Measurements from ENCODE around the gene ANKS1B.

The ANKS1B gene

GRCh38 chr12:98909746-98910145 is 1075.0 kb downstream of the ANKS1B start:
- in situ Hi-C loops (cut with MboI; ENCODE audit: low sequenced_read_pairs): no loop called here

DNA sequence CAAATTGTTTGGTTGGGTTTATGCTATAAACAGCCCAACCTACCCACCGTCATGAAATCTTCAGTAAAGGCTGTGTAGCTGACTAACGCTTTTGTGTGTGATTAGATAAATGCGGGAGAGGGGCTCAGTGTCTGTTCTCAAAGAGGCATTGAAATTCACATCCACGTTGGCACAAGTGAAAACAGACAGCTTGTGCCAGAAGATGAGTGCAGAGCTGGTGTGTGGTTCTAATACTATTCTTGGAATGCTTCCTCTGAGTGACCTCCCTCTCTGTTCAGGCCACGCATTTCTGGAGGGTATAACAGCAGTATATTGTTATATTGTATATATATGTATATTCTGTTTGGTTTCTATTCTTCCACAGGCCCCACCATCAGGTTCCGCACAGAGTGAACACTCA is 1075.9 kb downstream of the ANKS1B start:
- in situ Hi-C loops (cut with MboI; ENCODE audit: low sequenced_read_pairs): no loop called here

- in situ Hi-C loops (cut with MboI; ENCODE audit: low sequenced_read_pairs): no loop called here
Measured at GRCh38 chr12:98903875-98904274, 1080.9 kb downstream of the ANKS1B start.

- in situ Hi-C loops (cut with MboI; ENCODE audit: low sequenced_read_pairs): no loop called here
Measured at GRCh38 chr12:98901189-98901588, 1083.5 kb downstream of the ANKS1B start.

- in situ Hi-C loops (cut with MboI; ENCODE audit: low sequenced_read_pairs): no loop called here
Measured at GRCh38 chr12:98896938-98897337, 1087.8 kb downstream of the ANKS1B start.

DNA sequence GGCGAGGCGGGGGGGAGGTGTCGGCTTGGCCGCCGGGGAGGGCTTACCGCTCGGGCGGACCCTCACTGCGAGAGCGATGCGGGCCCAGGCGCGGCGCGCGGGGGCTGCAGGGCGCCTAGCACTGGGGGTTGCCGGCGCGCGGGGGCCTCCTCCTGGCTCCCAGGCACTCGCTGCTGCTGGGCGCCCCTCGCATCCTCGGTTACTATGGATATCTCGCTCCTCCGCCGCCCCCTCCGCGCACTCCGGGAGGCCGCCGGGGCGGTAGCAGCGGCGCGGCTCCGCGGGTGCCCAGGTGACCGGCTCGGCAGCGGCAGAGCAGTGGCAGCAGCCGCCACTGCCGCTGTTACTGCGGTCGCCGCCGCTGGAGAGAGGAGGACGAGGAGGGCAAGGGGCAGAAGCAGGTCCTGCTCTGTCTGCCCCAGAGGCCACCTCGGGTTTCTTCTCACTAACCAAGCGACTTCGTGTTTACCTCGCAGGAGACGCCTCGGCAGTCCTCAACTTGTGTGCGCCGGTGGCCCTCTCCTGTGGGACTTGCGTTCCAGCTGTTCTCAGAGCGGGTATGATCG is 1089.6 kb downstream of the ANKS1B start:
- in situ Hi-C loops (cut with MboI; ENCODE audit: low sequenced_read_pairs): no loop called here

DNA sequence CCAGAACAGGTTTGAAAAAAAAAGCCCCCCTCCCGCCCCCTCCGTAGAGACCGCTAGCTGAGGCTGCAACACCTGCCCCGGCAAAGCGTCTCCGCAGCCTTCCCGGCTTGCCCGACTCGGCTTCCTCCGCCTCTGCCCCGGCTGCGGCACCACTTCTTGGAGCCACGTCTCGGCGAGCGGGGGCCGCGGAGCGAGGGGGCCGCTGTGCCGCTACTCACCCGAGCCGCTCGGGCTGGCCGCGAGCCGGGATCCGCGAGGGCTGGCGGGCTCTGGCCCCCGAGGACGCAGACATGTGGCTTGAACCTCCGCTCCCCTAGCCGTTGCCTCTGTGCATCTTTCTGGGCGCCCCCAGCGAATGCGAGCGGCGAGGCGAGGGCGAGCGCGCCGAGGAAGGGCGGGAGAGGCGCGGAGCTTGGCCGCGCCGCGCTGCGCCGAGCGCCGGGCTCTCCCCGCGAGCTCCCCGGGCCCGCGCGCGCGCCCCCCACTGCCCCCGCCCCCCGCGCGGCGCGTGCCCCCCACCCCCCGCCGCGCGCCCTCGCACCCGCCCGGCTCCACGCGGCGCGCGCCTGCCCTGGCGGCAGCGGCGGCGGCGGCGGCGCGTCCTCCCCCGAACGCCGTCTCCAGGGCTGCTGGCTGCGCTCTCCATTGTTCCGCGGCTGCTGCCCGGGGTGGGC is 1090.2 kb downstream of the ANKS1B start:
- in situ Hi-C loops (cut with MboI; ENCODE audit: low sequenced_read_pairs): no loop called here

- in situ Hi-C loops (cut with MboI; ENCODE audit: low sequenced_read_pairs): no loop called here
Measured at GRCh38 chr12:98893675-98894411, 1090.9 kb downstream of the ANKS1B start.

GRCh38 chr12:98893126-98893674 is 1091.5 kb downstream of the ANKS1B start:
- in situ Hi-C loops (cut with MboI; ENCODE audit: low sequenced_read_pairs): no loop called here

- in situ Hi-C loops (cut with MboI; ENCODE audit: low sequenced_read_pairs): no loop called here
Measured at GRCh38 chr12:98885778-98886177, 1099.0 kb downstream of the ANKS1B start.

DNA sequence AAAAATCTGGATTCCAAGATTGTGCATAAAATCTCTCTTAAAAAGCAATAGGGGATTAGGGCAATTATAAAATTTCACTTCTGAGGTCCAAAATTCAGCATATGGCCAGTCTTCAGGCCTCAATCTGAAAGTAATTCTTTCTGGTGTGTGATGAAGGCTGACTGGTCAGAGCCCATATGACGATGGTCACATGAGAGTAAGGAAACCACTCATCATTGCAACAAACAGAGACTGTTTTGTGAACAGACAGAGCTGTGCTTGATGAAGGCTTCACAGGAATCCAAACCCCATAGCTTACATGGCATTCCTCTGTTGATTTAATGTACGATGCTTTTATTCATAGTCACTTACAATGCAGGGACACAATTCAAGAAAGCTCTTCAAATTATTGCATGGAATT is 1101.5 kb downstream of the ANKS1B start:
- in situ Hi-C loops (cut with MboI; ENCODE audit: low sequenced_read_pairs): no loop called here

DNA sequence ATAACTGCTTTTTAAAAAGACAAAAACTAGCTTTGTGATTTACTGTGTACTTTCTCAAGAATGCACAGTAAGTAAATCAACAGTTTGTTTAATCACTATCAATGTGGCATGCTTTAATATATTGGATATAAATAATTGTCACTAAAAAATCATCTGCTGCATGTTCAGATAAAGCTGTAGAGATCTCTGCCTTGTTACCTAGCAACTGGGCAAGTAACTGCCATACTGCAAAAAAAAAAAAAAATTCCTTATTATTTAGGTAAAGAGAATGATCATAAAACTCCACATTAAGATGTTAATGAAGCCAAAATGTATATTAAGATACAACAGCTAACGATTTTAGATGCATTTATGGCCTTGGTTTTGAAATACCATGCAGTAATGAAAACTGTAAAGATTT is 1102.2 kb downstream of the ANKS1B start:
- in situ Hi-C loops (cut with MboI; ENCODE audit: low sequenced_read_pairs): no loop called here

DNA sequence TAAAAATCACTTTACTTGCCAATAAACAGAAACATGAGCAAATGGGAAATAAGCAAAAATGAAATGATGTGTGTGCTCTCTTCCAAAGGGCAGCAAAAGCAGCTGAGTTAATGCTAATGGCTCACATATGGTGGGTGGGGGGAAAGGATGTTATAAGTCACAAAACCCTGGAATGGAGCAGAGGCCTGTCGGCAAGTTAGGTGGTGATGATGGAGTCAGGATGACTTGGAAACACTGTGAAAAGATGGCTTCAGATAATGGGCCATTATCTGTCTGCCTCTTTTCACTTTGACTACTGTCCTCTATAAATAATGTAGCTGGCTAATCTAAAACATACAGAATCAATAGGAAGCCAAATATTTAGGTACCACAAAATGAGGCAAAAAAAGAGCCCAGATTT is 1111.0 kb downstream of the ANKS1B start:
- in situ Hi-C loops (cut with MboI; ENCODE audit: low sequenced_read_pairs): no loop called here

DNA sequence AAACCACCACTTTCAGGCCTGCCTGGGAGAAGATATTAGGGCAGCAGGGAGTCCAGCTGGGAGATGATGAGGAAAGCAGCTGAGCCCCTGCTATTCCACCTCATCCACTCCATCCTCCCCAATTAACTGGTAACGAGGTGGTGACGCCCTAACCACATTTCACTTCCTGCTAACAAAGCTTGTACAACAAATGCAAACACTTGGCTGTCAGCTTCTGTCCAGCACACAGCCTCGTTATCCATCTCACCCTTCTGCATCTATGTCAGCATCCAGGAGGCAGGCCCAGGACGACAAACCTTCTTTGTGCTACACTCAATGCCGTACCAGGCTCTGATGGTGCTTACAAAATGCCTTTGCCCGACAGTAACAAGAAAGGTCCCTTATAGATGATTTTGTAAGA is 1114.2 kb downstream of the ANKS1B start:
- in situ Hi-C loops (cut with MboI; ENCODE audit: low sequenced_read_pairs): no loop called here

GRCh38 chr12:98869886-98870503 is 1114.7 kb downstream of the ANKS1B start:
- in situ Hi-C loops (cut with MboI; ENCODE audit: low sequenced_read_pairs): no loop called here

GRCh38 chr12:98868538-98868937 is 1116.2 kb downstream of the ANKS1B start:
- in situ Hi-C loops (cut with MboI; ENCODE audit: low sequenced_read_pairs): no loop called here

- in situ Hi-C loops (cut with MboI; ENCODE audit: low sequenced_read_pairs): no loop called here
Measured at GRCh38 chr12:98868076-98868475, 1116.7 kb downstream of the ANKS1B start.

- in situ Hi-C loops (cut with MboI; ENCODE audit: low sequenced_read_pairs): no loop called here
Measured at GRCh38 chr12:98864363-98864762, 1120.4 kb downstream of the ANKS1B start.

DNA sequence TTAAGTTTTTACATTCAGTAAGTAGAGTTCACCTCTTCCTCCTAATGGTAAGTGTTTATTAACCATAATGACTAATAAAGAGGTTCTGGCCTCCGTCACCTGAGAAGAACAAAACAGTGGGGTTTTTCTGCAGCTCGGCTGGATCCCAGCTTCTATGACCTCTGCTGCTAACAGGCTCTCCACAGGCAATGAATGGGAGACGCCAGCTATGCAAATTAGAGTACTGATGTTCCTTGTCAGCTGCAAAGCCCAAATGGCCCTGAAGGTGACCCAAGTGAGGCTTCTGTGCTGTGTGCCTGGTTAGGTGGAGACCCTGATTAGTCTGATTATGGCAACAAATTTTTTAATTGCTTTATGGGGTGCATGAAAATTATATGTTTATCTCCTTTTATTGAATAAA is 1121.6 kb downstream of the ANKS1B start:
- in situ Hi-C loops (cut with MboI; ENCODE audit: low sequenced_read_pairs): no loop called here

DNA sequence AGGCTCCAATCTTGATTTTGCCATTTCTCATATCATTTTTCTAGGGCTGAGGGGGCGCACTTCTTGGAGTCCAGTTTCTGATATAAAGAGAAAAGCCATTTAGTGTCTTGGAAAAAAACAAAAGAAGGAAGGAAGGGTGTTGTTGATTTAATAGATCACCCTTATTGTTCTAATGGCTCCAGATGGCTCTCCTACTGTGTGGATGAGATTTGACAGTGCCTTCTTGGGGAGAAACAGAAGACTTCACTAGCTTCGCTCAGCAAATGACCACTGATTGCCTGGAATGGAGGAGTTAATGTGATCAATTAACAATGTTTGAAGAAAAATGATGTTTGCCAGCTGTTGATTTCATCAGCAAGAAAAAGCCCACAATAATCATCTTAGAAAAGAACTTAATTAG is 1123.5 kb downstream of the ANKS1B start:
- in situ Hi-C loops (cut with MboI; ENCODE audit: low sequenced_read_pairs): no loop called here

DNA sequence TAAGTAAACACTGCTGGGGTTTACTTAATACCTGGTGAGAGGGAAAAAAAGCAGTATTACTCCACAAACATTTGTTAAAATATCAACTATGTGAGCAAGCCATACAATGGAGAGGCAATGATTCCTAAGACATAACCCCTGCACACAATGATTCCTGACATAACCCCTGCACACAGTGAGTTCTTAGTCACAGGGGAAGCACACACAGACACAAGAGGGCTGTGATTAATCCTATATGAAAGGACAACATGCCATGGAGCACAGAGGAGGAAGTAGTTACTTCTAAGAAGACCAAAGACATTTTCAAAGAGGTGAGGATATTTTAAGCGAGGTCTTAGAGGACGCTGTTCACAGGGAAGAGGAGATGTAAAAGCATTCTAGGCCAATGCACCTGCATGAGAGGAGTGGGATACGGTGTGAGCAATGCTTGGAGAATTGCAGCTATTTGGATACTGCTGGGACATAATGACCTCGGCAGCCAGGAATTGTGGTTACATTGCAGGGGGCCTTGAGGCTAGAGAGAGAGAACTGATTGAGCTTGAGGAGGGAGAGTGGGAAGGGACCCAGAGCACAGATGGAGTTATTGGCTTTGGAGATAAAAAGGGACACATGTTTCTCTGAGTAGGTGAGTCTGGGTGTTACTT is 1127.7 kb downstream of the ANKS1B start:
- in situ Hi-C loops (cut with MboI; ENCODE audit: low sequenced_read_pairs): no loop called here
